ENCODE results near the gene XCL1.
A peak's percentile ranks its signal among the peaks of the same experiment; 100 is the strongest.
"Not testable (repeated sequence)": the region's sequence is repeated elsewhere in the genome, so short reads cannot be mapped to it uniquely, and the experiment has no call there.

The XCL1 gene

GRCh38 chr1:168570652-168571051 lies 5.8 kb upstream of the XCL1 start:
- Histone ChIP-seq H3K4me1 (ENCODE audit: insufficient read depth, low read length) (peaks cover 17% of the 10 kb centered on the region), H3K9me3 (ENCODE audit: insufficient read depth, low read depth, low read length) (no peaks in the 10 kb centered on the region), H3K27me3 (ENCODE audit: insufficient read depth, low read length) (no peaks in the 10 kb centered on the region), H3K4me3 (ENCODE audit: low read length) (no peak overlapping the region), H3K9ac (ENCODE audit: low read depth, low read length) (no peak overlapping the region), H3K27ac (ENCODE audit: low read depth, low read length) (0 out of 2 replicates have a peak overlapping the region, but pooled peaks have one; percentile 10), H3K36me3 (ENCODE audit: insufficient read depth, low read length) (no peaks in the 10 kb centered on the region)
- WGBS: 70% methylated on average over 3 of the region's 3 CpGs

- H3K36me3 ChIP-seq (ENCODE audit: insufficient read depth, low read length): no peaks in the 10 kb centered on the region
- H3K9ac ChIP-seq (ENCODE audit: low read depth, low read length): no peak overlapping the region
- no peaks in the 10 kb centered on the region for H3K27me3 ChIP-seq (ENCODE audit: insufficient read depth, low read length)
- 95% methylated on average over 3 of the region's 3 CpGs for WGBS
- H3K4me1 ChIP-seq (ENCODE audit: insufficient read depth, low read length): peaks cover 17% of the 10 kb centered on the region
- H3K27ac ChIP-seq (ENCODE audit: low read depth, low read length): no peak overlapping the region
- H3K4me3 ChIP-seq (ENCODE audit: low read length): no peak overlapping the region
- H3K9me3 ChIP-seq (ENCODE audit: insufficient read depth, low read depth, low read length): no peaks in the 10 kb centered on the region
Observed at GRCh38 chr1:168572633-168573032, 3.8 kb upstream of the XCL1 start.

DNA sequence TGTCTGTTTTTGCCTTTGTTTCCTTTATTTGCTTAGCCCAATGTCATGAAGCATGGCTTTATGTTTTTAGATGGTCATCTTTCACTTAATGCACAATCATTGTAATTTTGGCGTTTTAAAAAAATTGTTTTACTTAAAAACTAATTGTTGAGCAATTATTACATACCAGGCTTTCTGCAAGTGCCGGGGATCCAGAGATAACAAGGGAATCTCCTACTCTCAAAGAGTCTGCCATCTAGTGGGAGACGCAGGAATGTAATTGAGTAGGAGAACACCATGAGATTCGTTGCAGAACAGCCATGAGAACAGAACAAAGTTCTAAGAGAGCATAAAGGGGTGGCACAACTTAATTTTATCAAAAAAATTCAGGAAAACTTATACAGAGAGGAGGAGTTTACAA lies 2.2 kb upstream of the XCL1 start:
- not testable (repeated sequence) for H3K27me3 ChIP-seq (ENCODE audit: insufficient read depth, low read length); H3K36me3 ChIP-seq (ENCODE audit: insufficient read depth, low read length); H3K9ac ChIP-seq (ENCODE audit: low read depth, low read length); H3K4me3 ChIP-seq (ENCODE audit: low read length); H3K9me3 ChIP-seq (ENCODE audit: insufficient read depth, low read depth, low read length); H3K27ac ChIP-seq (ENCODE audit: low read depth, low read length)
- H3K4me1 ChIP-seq (ENCODE audit: insufficient read depth, low read length): peaks cover 17% of the 10 kb centered on the region
- WGBS: no CpG with 5 or more reads among the region's 4 CpGs

- H3K27me3 ChIP-seq (ENCODE audit: insufficient read depth, low read length); H3K9ac ChIP-seq (ENCODE audit: low read depth, low read length); H3K4me1 ChIP-seq (ENCODE audit: insufficient read depth, low read length); H3K36me3 ChIP-seq (ENCODE audit: insufficient read depth, low read length); H3K9me3 ChIP-seq (ENCODE audit: insufficient read depth, low read depth, low read length); H3K27ac ChIP-seq (ENCODE audit: low read depth, low read length); H3K4me3 ChIP-seq (ENCODE audit: low read length): not testable (repeated sequence)
- 94% methylated on average over 2 of the region's 2 CpGs for WGBS
Observed at GRCh38 chr1:168578531-168579185, 2.3 kb downstream of the XCL1 start.

DNA sequence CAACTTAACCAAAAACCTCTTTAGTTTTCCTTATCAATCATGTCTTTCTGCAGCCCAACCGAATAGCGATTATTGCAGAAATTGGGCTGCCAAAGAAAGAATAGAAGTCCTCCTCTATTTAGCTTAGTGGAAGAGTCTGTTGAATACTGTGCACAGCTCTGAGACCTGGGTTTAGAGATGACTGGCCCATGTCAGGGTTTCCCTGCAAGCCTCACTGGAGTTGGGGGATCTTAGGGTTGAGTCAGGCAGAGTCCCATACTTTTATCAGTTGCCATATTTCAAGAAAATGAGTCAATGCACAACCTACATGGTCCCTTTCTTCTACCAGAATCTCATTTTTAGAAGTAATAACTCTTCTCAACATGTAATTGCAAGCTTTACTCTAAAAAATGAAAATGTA lies 3.9 kb downstream of the XCL1 start:
- H3K36me3 ChIP-seq (ENCODE audit: insufficient read depth, low read length); H3K9ac ChIP-seq (ENCODE audit: low read depth, low read length); H3K4me1 ChIP-seq (ENCODE audit: insufficient read depth, low read length); H3K27me3 ChIP-seq (ENCODE audit: insufficient read depth, low read length); H3K9me3 ChIP-seq (ENCODE audit: insufficient read depth, low read depth, low read length); H3K4me3 ChIP-seq (ENCODE audit: low read length); H3K27ac ChIP-seq (ENCODE audit: low read depth, low read length): not testable (repeated sequence)
- 100% methylated on average over 2 of the region's 2 CpGs for WGBS

GRCh38 chr1:168580991-168581390 lies 4.6 kb downstream of the XCL1 start:
- H3K4me3 ChIP-seq (ENCODE audit: low read length); H3K27ac ChIP-seq (ENCODE audit: low read depth, low read length); H3K9ac ChIP-seq (ENCODE audit: low read depth, low read length); H3K9me3 ChIP-seq (ENCODE audit: insufficient read depth, low read depth, low read length); H3K4me1 ChIP-seq (ENCODE audit: insufficient read depth, low read length); H3K36me3 ChIP-seq (ENCODE audit: insufficient read depth, low read length); H3K27me3 ChIP-seq (ENCODE audit: insufficient read depth, low read length): not testable (repeated sequence)
- WGBS: 94% methylated on average over 6 of the region's 7 CpGs

- 98% methylated on average over 3 of the region's 4 CpGs for WGBS
- no peaks in the 10 kb centered on the region for H3K4me1 ChIP-seq (ENCODE audit: insufficient read depth, low read length)
- H3K36me3 ChIP-seq (ENCODE audit: insufficient read depth, low read length): no peaks in the 10 kb centered on the region
- no peaks in the 10 kb centered on the region for H3K9me3 ChIP-seq (ENCODE audit: insufficient read depth, low read depth, low read length)
- no peak overlapping the region for H3K27ac ChIP-seq (ENCODE audit: low read depth, low read length)
- H3K9ac ChIP-seq (ENCODE audit: low read depth, low read length): no peak overlapping the region
- no peak overlapping the region for H3K4me3 ChIP-seq (ENCODE audit: low read length)
- no peaks in the 10 kb centered on the region for H3K27me3 ChIP-seq (ENCODE audit: insufficient read depth, low read length)
Observed at GRCh38 chr1:168581817-168582572, 5.6 kb downstream of the XCL1 start.

DNA sequence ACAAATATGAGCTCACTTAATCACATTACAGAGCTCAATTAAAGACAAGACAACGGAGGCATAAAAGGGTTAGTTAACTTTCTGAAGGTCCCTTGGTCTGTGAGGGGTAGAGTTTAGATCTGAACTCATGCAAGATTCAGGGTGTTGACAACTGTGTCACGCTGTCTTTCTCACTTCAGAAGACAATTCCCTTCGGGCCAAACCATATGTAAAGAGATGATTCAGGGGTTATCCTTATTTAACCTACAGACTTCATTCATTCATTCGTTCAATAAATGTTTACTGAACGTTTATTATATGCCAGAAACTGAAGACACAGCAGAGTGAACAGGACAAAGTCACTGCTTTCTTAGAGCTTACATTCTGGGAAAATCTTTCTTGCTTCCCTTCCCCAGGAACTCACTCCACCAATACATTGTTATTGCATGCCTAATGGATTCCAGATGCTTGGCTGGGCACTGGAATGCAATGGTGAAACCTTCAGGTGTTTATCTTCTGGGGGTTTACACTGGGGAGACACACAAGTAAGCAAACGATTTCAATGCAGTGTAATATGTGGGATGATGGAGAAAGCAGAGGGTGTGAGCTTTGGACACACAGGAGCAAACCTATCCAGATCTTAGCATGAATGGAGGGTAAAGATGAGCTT lies 6.4 kb downstream of the XCL1 start:
- Histone ChIP-seq H3K4me1 (ENCODE audit: insufficient read depth, low read length) (no peaks in the 10 kb centered on the region), H3K4me3 (ENCODE audit: low read length) (no peak overlapping the region), H3K27ac (ENCODE audit: low read depth, low read length) (no peak overlapping the region), H3K27me3 (ENCODE audit: insufficient read depth, low read length) (no peaks in the 10 kb centered on the region), H3K9me3 (ENCODE audit: insufficient read depth, low read depth, low read length) (no peaks in the 10 kb centered on the region), H3K9ac (ENCODE audit: low read depth, low read length) (no peak overlapping the region), H3K36me3 (ENCODE audit: insufficient read depth, low read length) (no peaks in the 10 kb centered on the region)
- WGBS: 84% methylated on average over 6 of the region's 6 CpGs

DNA sequence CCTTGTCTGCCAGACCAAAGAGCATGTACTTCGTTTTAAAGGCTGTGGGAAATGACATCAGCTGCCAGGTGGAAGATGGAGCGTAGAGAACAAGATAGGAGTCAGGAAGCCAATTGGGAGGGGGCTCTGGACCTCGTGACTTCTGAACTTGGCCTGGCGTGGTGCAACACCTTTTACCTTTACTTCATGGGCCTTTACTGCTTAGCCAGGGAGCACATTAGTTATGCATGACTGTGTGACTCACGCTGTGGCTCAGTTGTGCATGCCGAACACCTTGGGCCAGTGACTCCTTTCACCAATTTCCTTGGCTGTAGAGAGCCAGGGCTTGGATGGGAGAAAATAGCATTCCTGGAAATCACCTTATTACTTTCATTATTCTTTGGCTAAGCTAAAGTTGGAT lies 7.2 kb downstream of the XCL1 start:
- Histone ChIP-seq H3K9ac (ENCODE audit: low read depth, low read length) (no peak overlapping the region), H3K36me3 (ENCODE audit: insufficient read depth, low read length) (no peaks in the 10 kb centered on the region), H3K27ac (ENCODE audit: low read depth, low read length) (no peak overlapping the region), H3K27me3 (ENCODE audit: insufficient read depth, low read length) (no peaks in the 10 kb centered on the region), H3K4me3 (ENCODE audit: low read length) (no peak overlapping the region), H3K4me1 (ENCODE audit: insufficient read depth, low read length) (no peaks in the 10 kb centered on the region), H3K9me3 (ENCODE audit: insufficient read depth, low read depth, low read length) (no peaks in the 10 kb centered on the region)
- WGBS: 87% methylated on average over 6 of the region's 6 CpGs

- Histone ChIP-seq H3K4me1 (ENCODE audit: insufficient read depth, low read length) (no peaks in the 10 kb centered on the region), H3K27me3 (ENCODE audit: insufficient read depth, low read length) (no peaks in the 10 kb centered on the region), H3K9me3 (ENCODE audit: insufficient read depth, low read depth, low read length) (no peaks in the 10 kb centered on the region), H3K9ac (ENCODE audit: low read depth, low read length) (no peak overlapping the region), H3K4me3 (ENCODE audit: low read length) (no peak overlapping the region), H3K27ac (ENCODE audit: low read depth, low read length) (no peak overlapping the region), H3K36me3 (ENCODE audit: insufficient read depth, low read length) (no peaks in the 10 kb centered on the region)
- 79% methylated on average over 3 of the region's 3 CpGs for WGBS
Observed at GRCh38 chr1:168585191-168585590, 8.8 kb downstream of the XCL1 start.

DNA sequence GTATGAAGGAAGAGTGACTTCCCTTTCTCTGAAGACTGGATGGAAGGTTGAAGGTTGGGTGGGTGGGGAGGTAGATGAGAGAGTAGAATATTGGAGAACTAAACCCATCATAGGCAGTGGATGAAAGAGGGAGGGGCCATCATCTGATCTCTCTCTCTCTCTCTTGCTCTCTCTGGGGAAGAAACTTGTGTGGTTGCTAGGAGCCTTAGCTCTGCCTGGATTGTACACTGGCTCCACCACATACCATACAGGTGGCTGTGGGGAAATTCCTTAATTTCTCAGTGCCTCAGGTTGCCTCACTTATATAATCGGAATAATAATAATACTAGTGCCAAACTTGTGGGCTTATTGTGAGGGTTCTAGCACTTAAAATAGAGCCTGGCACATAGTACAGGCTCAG lies 9.5 kb downstream of the XCL1 start:
- Histone ChIP-seq H3K9ac (ENCODE audit: low read depth, low read length) (no peak overlapping the region), H3K36me3 (ENCODE audit: insufficient read depth, low read length) (no peaks in the 10 kb centered on the region), H3K4me1 (ENCODE audit: insufficient read depth, low read length) (no peaks in the 10 kb centered on the region), H3K27ac (ENCODE audit: low read depth, low read length) (no peak overlapping the region), H3K4me3 (ENCODE audit: low read length) (no peak overlapping the region), H3K27me3 (ENCODE audit: insufficient read depth, low read length) (no peaks in the 10 kb centered on the region), H3K9me3 (ENCODE audit: insufficient read depth, low read depth, low read length) (no peaks in the 10 kb centered on the region)
- 100% methylated on average over 1 of the region's 1 CpG for WGBS
